GM12801 (cell line): ENCODE measurements around the gene UBE2M.

Experiments
- TF ChIP-seq, protein P1 (sequence below): IDR thresholded peaks from one replicate; pipeline ENCODE4 v1.5.1; 2011; ENCODE audit warnings: control low read depth; ENCODE audit not compliant: insufficient read length; ENCODE audit errors: extremely low read depth

The UBE2M gene

DNA sequence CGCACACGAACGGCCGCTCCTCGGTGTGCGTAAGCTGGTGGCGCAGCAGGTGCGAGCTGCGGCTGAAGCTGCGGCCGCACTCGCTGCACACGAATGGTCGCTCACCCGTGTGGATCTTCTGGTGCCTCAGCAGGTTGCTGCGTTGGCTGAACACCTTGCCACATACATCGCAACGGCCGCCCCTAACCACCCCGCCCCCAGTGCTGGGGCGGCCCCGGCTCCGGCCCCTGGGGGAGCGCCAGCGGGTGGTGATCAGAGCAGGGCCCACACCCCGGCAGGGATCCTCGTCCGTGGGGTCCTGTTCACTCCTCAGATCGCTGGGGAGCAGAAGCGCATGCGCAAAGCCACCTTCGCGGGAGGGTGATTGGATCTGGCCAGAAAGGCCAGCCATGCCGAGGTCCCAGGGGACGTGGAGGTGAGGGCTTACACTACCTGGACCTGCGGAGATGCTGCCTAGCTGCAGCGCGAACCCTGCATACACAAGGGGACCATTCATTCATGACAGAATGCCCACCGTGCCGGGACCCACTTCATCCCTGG, 4.7 kb upstream of the UBE2M start:
- TF ChIP-seq, protein P1, sequence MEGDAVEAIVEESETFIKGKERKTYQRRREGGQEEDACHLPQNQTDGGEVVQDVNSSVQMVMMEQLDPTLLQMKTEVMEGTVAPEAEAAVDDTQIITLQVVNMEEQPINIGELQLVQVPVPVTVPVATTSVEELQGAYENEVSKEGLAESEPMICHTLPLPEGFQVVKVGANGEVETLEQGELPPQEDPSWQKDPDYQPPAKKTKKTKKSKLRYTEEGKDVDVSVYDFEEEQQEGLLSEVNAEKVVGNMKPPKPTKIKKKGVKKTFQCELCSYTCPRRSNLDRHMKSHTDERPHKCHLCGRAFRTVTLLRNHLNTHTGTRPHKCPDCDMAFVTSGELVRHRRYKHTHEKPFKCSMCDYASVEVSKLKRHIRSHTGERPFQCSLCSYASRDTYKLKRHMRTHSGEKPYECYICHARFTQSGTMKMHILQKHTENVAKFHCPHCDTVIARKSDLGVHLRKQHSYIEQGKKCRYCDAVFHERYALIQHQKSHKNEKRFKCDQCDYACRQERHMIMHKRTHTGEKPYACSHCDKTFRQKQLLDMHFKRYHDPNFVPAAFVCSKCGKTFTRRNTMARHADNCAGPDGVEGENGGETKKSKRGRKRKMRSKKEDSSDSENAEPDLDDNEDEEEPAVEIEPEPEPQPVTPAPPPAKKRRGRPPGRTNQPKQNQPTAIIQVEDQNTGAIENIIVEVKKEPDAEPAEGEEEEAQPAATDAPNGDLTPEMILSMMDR: no peak

DNA sequence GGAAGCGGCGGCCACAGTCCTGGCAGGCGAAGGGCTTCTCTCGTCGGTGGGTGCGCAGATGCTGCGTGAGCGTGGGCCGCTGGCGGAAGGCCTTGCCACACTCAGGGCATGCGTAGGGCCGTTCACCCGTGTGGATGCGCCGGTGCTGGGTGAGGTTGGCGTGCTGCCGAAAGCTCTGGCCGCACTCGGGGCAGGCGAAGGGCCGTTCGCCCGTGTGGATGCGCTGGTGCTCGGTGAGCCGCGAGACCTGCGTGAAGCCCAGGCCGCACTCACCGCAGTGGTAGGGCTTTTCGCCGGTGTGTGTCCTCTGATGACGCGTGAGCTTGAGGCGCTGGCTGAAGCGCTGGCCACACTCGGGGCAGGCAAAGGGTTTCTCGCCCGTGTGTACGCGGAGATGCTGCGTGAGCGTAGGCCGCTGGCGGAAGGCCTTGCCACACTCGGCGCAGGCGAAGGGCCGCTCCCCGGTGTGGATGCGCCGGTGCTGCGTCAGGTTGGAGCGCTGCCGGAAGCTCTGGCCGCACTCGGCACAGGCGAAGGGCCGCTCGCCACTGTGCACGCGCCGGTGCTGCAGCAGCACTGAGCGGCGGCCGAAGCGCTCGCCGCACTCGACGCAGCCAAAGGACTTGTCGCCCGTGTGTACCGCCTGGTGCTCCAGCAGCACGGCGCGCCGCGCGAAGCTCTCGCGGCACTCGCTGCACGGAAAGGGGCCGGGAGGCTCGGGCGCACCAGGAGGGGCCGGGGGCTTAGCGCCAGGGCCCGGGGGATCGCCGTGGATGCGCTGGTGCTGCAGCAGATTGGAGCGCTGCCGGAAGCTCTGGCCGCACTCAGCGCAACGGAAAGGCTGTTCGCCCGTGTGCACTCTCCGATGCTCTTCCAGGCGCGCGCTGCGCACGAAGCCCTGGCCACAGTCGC, 4.0 kb upstream of the UBE2M start:
- TF ChIP-seq, protein P1: no peak

DNA sequence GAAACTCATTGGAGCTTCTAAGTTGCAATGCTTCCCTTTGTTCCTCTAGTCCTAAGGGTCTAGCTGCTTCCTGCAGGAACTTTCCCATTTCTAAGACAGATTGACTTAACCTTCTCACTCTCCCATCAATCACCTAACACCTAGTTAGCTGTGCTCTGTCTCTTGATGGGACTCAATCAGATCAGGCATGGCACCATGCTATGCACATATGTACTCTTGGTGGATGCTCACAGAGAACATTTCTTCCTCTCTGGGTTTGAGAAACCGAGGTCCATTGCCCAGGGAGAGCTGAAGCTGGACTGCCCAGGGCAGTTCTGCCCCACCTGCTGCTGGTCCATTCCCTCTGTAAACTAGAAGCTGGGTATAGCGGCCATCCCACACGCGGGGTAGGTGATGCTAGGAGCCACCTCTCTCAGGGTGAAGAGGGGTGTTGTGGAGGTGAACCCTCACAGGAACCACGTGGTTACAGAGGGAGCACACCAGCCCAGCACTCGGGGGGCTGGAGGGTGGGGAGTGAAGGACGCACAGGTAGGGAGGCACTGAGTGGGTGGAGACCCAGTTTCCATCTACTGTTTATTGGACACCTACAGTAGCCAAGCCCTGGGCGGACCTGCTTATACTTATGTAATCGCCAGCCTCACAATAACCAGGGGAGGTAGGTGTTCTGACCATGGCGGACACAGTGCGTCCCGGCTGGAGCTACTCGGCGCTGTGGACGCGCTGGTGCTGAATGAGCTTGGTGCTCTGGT, 3.1 kb upstream of the UBE2M start:
- TF ChIP-seq, protein P1: no peak

DNA sequence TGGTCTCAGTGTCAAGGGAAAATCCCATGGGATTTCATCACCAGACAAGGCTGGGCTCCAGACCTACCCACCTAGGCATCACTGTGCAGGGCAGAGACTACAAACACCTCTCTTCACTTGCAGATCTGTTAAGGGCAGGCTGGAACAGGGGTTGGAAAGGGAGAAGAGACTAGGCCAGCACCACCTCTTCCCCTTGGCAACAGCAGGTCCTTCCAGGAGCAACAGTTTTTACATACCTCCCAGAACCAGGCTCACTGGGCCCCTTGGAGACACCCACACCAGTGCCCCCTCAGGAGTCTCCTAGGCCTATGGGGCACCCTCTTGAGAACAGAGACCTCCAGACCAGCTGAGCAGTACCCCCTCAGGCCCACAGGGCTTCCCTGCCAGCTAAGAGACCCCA, 2.5 kb upstream of the UBE2M start:
- TF ChIP-seq, protein P1: no peak

DNA sequence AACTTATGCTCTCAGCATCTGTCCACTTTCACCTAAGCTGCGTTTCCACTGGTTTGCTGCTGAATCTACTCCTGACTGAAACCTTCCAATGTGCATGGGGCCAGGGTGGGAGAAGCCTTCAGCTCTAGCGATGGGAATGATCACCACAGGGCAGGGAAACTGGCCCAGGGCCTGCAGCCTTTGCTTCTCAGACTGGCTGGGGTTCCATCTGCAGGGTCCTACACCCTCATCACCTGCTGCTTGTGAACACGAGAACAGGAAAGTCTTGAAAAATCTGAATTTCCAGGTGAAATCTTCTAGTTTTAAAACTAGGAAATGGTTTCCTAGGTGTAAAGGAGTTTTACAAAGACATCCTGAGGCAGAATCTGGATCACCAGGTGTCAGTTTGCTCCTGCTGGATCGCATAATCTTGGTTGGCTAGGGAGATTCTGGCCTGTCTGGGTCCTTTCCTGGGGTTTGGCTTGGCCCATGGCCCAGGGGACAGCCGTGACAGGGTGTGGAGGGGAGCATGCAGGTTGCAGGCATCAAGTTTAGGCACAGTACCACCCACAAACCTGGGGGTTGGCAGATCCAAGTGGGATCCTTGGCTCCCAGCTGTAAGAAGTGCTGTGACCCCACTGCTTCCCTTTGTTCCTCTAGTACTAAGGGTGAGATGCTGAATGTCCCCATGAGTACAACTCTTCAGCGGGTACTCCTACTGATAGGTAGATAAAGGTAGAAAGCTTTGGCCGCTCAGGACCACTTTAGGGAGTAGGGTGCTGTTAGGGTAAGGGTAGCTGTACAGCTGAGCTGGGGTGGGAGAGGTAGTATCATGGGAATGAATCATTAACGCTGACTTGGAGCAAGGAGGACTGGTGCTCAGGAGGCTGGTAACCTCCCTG, 1.8 kb upstream of the UBE2M start:
- TF ChIP-seq, protein P1: no peak

DNA sequence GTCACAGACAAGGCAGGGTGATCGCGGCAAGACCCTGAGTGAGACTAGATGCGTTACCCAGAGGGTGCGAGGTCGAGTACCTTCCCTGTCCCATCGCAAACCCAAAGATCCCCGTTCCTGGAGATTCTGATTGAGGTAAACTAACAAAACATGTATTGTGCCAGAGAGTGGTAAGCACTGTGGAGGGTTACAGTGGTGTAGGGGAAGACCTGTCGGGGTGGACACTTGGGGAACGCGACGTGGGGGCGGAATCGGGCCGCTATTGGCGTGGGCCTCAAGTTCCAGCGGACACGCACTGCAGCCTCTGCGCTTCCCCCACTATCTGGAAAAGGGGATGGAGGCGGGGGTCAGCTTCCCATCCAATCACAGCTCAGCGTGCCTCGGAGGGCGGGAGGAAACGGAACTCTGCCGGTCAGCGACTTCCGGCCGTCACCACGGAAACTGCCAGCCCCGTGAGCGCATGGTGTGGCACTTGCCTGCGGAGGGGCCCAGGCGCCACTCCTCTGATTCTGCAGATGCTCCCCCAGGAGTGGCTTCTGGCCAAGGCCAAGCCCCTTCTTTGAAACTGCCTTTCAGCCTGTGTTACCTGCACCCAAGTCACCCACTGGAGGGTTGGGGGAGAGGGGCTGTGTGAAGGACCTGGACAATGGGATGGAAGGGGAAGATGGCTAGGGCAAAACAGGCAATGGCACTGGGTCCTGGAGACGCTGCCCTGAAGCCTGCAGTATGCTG, 1.0 kb upstream of the UBE2M start:
- TF ChIP-seq, protein P1: no peak
